Measurements from ENCODE around the gene KDM2A.
"Not testable (repeated sequence)": the region's sequence is repeated elsewhere in the genome, so short reads cannot be mapped to it uniquely, and the experiment has no call there.

The KDM2A gene

GRCh38 chr11:67174311-67174710 lies 55.2 kb downstream of the KDM2A start:
- DNase-seq = no peak

- DNase-seq = no peak
Observed at GRCh38 chr11:67177399-67178281, 58.6 kb downstream of the KDM2A start.

GRCh38 chr11:67178421-67178820 lies 59.4 kb downstream of the KDM2A start:
- DNase-seq = no peak

- no peak for DNase-seq
Observed at GRCh38 chr11:67178878-67179277, 59.8 kb downstream of the KDM2A start.

- DNase-seq = no peak
Observed at GRCh38 chr11:67179892-67180490, 60.9 kb downstream of the KDM2A start.

- DNase-seq = no peak
Observed at GRCh38 chr11:67194096-67194495, 75.0 kb downstream of the KDM2A start.

GRCh38 chr11:67195971-67196456 lies 77.0 kb downstream of the KDM2A start:
- no peak for DNase-seq

- no peak for DNase-seq
Observed at GRCh38 chr11:67197606-67198005, 78.5 kb downstream of the KDM2A start.

GRCh38 chr11:67198781-67199180 lies 79.7 kb downstream of the KDM2A start:
- DNase-seq = not testable (repeated sequence)

GRCh38 chr11:67199751-67200150 lies 80.7 kb downstream of the KDM2A start:
- no peak for DNase-seq

- DNase-seq = no peak
Observed at GRCh38 chr11:67202028-67202427, 83.0 kb downstream of the KDM2A start.

GRCh38 chr11:67204822-67205221 lies 85.8 kb downstream of the KDM2A start:
- no peak for DNase-seq

- DNase-seq = not testable (repeated sequence)
Observed at GRCh38 chr11:67209222-67209621, 90.2 kb downstream of the KDM2A start.

- no peak for DNase-seq
Observed at GRCh38 chr11:67211656-67212436, 92.8 kb downstream of the KDM2A start.

- no peak for DNase-seq
Observed at GRCh38 chr11:67213178-67213621, 94.1 kb downstream of the KDM2A start.

GRCh38 chr11:67227726-67228125 lies 108.7 kb downstream of the KDM2A start:
- no peak for DNase-seq

GRCh38 chr11:67230406-67230805 lies 111.3 kb downstream of the KDM2A start:
- no peak for DNase-seq

- no peak for DNase-seq
Observed at GRCh38 chr11:67230886-67231285, 111.8 kb downstream of the KDM2A start.

GRCh38 chr11:67233584-67234190 lies 114.6 kb downstream of the KDM2A start:
- no peak for DNase-seq

GRCh38 chr11:67234571-67234970 lies 115.5 kb downstream of the KDM2A start:
- not testable (repeated sequence) for DNase-seq

GRCh38 chr11:67237574-67237973 lies 118.5 kb downstream of the KDM2A start:
- DNase-seq = no peak

- DNase-seq = no peak
Observed at GRCh38 chr11:67238894-67239782, 120.1 kb downstream of the KDM2A start.

Data from NCI-H2107 (cell line).